ENCODE results near the gene RBMX2. TPM values are rescaled to one million over a fixed set of nuclear protein-coding genes. Genes with fewer than 3 reads are reported as not detected.
"Not testable (repeated sequence)": the region's sequence is repeated elsewhere in the genome, so short reads cannot be mapped to it uniquely, and the experiment has no call there.

RBMX2 gene
- total RNA-seq, 2 experiments from 2014 or later = 19.5 to 21.9 TPM

- ChIA-PET POLR2A (no interaction called here), CTCF (ENCODE audit: unreplicated experiment) (no interaction called here)
- Histone ChIP-seq H2AFZ (ENCODE audit: low read length) (no peak overlapping the region), H3K27ac (ENCODE audit: low read depth, low read length, poor library complexity, severe bottlenecking) (no peak overlapping the region), H3K4me3 (ENCODE audit: low read depth, low read length, poor library complexity, severe bottlenecking) (no peak overlapping the region), H3K36me3 (ENCODE audit: insufficient read depth, low read length) (no peaks in the 10 kb centered on the region), H3K9me3 (ENCODE audit: low read length) (no peaks in the 10 kb centered on the region), H4K20me1 (ENCODE audit: insufficient read depth, low read length) (no peaks in the 10 kb centered on the region), H3K79me2 (ENCODE audit: insufficient read depth, low read depth, low read length) (no peaks in the 10 kb centered on the region), H3K4me2 (ENCODE audit: low read length) (no peak overlapping the region), H3K4me1 (ENCODE audit: insufficient read depth, low read length, poor library complexity, severe bottlenecking) (no peaks in the 10 kb centered on the region), H3K9me2 (ENCODE audit: insufficient read depth, low read length) (no peaks in the 10 kb centered on the region)
- TF ChIP-seq CTCF (conservative IDR thresholded peaks at IDR 0.05; ENCODE audit: low read length) (no peak), EZH2phosphoT487 (IDR thresholded peaks at IDR 0.05; ENCODE audit: borderline replicate concordance, low read depth, low read length) (no peak)
- intact Hi-C loops (cut with micrococcal nuclease; ENCODE audit: unreplicated experiment) = no loop called here
- no peak for DNase-seq (ENCODE audit: low spot score)
- BruUV-seq (replicated peaks) = no TSS peak
Observed at GRCh38 chrX:130435937-130436336, 34.1 kb downstream of the RBMX2 start.

GRCh38 chrX:130437996-130438395 lies 36.2 kb downstream of the RBMX2 start:
- H3K4me1 ChIP-seq (ENCODE audit: insufficient read depth, low read length, poor library complexity, severe bottlenecking); intact Hi-C loops (cut with micrococcal nuclease; ENCODE audit: unreplicated experiment); CTCF ChIA-PET (ENCODE audit: unreplicated experiment); H3K79me2 ChIP-seq (ENCODE audit: insufficient read depth, low read depth, low read length); H3K4me3 ChIP-seq (ENCODE audit: low read depth, low read length, poor library complexity, severe bottlenecking); H3K4me2 ChIP-seq (ENCODE audit: low read length); H3K9me3 ChIP-seq (ENCODE audit: low read length); POLR2A ChIA-PET; H2AFZ ChIP-seq (ENCODE audit: low read length); H3K27ac ChIP-seq (ENCODE audit: low read depth, low read length, poor library complexity, severe bottlenecking); BruUV-seq (replicated peaks); H4K20me1 ChIP-seq (ENCODE audit: insufficient read depth, low read length); DNase-seq (ENCODE audit: low spot score); H3K9me2 ChIP-seq (ENCODE audit: insufficient read depth, low read length); H3K36me3 ChIP-seq (ENCODE audit: insufficient read depth, low read length): not testable (repeated sequence)

GRCh38 chrX:130443875-130444274 lies 42.1 kb downstream of the RBMX2 start:
- no peak overlapping the region for H3K27ac ChIP-seq (ENCODE audit: low read depth, low read length, poor library complexity, severe bottlenecking)
- CTCF ChIA-PET (ENCODE audit: unreplicated experiment) = no interaction called here
- no TSS peak for BruUV-seq (replicated peaks)

More at GRCh38 chrX:130443875-130444274, 42.1 kb downstream of the RBMX2 start:
- intact Hi-C loops (cut with micrococcal nuclease; ENCODE audit: unreplicated experiment) = no loop called here
- Histone ChIP-seq H3K36me3 (ENCODE audit: insufficient read depth, low read length) (no peaks in the 10 kb centered on the region), H2AFZ (ENCODE audit: low read length) (no peak overlapping the region), H3K4me3 (ENCODE audit: low read depth, low read length, poor library complexity, severe bottlenecking) (no peak overlapping the region), H3K9me2 (ENCODE audit: insufficient read depth, low read length) (no peaks in the 10 kb centered on the region), H3K9me3 (ENCODE audit: low read length) (no peaks in the 10 kb centered on the region), H3K79me2 (ENCODE audit: insufficient read depth, low read depth, low read length) (no peaks in the 10 kb centered on the region), H3K4me2 (ENCODE audit: low read length) (no peak overlapping the region), H4K20me1 (ENCODE audit: insufficient read depth, low read length) (no peaks in the 10 kb centered on the region), H3K4me1 (ENCODE audit: insufficient read depth, low read length, poor library complexity, severe bottlenecking) (no peaks in the 10 kb centered on the region)
- no peak for TF ChIP-seq EZH2phosphoT487 (IDR thresholded peaks at IDR 0.05; ENCODE audit: borderline replicate concordance, low read depth, low read length)
- TF ChIP-seq CTCF (conservative IDR thresholded peaks at IDR 0.05; ENCODE audit: low read length) = no peak
- no peak for DNase-seq (ENCODE audit: low spot score)
- POLR2A ChIA-PET = interaction anchor here (0.9 kb wide), 1 partner anchor 19 kb away, joined by 3 read pairs; no protein-coding TSS in a partner anchor

All from OCI-LY7 (cell line).